Measurements from ENCODE around the gene FLCN. TPM values are rescaled to one million over a fixed set of nuclear protein-coding genes. Genes with fewer than 3 reads are reported as not detected.

The FLCN gene
- polyA plus RNA-seq, 1 donor, result 116 TPM

DNA sequence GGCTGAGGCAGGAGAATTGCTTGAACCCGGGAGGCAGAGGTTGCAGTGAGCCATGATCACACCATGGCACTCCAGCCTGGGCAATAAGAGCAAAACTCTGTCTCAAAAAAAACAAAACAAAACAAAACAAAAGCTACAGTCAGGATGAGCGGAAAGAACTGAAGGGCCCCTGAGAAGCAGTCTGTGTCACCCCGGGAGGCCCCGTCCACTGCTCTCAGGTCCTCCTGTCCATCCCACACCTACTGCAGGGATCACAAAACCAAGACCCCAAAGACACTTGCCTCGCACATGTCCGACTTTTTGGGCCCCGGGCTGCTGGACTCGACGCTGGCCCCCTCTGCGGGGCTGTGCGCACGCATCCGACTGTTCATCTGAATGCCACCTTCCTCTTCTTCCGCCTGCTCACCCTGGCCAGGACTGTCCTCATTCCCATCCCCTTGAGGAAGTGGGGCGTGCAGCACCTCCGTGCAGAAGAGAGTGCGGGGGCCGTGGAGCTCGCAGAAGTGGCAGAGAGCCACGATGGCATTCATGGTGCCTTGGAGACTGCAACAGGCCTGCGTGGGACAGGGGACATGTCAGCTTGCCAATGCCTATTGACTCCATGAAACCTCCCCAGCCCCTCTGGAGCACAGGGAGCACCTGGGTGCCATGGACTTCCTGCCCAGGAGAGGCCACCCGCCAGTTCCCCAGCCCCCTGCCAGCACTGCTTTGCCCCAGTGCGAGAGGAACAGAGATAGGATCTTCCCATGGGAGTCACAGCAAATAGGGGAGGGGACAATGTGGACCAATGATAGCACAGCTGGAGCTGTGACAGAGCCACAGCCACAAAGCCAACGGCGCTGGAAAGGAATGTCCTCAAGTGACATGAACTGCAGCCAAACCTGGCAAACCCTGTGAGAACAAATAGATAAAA is 9.1 kb downstream of the FLCN start:
- H3K9me3 ChIP-seq (ENCODE audit: control insufficient read depth, low read depth, low read length), result no peaks in the 10 kb centered on the region
- no peaks in the 10 kb centered on the region for H3K27me3 ChIP-seq (ENCODE audit: control insufficient read depth, insufficient read depth, low read length)
- no CpG with 5 or more reads among the region's 25 CpGs for WGBS (ENCODE audit: insufficient coverage, low lambda C conversion rate)
- H3K27ac ChIP-seq (ENCODE audit: low read length), result no peak overlapping the region
- H3K36me3 ChIP-seq (ENCODE audit: control insufficient read depth, insufficient read depth, low read length), result peaks cover 96% of the 10 kb centered on the region
- no peak for DNase-seq
- H3K4me1 ChIP-seq (ENCODE audit: control insufficient read depth, insufficient read depth, low read length), result peaks cover 15% of the 10 kb centered on the region
- H3K4me3 ChIP-seq (ENCODE audit: low read length), result no peak overlapping the region

DNA sequence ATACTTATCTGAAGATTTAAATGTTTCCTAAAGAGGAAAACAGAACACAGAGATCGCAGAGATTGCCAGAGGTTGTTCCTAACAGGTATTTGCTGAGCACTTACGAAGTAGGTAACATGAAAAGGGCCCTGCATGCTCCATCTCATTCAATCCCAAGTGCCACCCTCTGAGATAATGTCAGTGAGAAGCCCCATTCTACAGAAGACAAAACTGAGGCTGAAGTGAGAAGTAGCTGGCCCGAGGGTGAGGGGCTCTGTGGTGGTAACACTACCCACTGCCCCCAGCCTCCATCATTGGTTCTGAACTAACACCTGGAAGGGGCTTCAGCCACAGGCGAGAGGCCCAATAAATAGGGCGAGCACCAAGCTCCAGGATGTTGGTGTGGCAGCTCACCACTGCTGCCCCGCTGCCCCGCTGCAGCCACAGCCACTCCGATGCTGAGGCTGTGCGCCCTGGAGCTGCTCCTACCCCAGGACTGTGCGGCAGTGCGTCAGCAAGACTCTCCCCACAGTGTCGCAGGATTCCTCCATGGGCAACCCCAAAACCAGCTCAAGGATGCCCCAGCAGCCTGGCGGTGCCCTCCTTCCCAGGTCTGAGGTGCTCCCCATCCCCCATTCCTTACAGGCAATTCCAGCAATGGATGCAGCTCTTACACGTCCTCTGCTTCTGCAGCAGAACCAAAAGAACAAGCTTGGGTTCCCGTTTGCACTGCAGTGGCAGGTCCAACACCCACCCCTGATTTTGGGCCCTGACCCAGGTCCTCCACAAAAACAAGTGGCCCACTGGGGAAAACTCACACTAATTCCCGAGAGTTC is 10.3 kb downstream of the FLCN start:
- Histone ChIP-seq H3K27me3 (ENCODE audit: control insufficient read depth, insufficient read depth, low read length) (no peaks in the 10 kb centered on the region), H3K9me3 (ENCODE audit: control insufficient read depth, low read depth, low read length) (no peaks in the 10 kb centered on the region), H3K4me1 (ENCODE audit: control insufficient read depth, insufficient read depth, low read length) (peaks cover 3% of the 10 kb centered on the region), H3K27ac (ENCODE audit: low read length) (no peak overlapping the region), H3K36me3 (ENCODE audit: control insufficient read depth, insufficient read depth, low read length) (peaks cover 96% of the 10 kb centered on the region), H3K4me3 (ENCODE audit: low read length) (no peak overlapping the region)
- no peak for DNase-seq
- no CpG with 5 or more reads among the region's 16 CpGs for WGBS (ENCODE audit: insufficient coverage, low lambda C conversion rate)

DNA sequence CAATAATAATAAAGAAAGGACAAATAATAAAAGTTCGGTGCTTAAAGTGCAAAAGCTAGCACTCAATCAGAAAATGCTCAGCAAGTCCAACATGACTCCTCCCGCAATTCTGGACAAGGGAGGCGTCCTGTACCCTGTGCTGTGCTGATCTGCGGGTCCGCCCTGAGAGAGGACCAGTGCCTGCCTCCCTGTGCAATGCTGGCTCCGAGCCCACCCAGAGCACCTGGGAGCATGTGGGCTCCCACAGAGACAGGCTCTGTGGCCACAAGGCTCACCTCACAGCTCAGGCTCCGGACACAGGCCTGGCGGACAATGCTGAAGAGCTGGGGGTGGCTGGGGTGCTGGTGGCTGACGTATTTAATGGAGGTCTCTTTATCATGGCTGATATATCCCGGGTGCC is 11.1 kb downstream of the FLCN start:
- H3K36me3 ChIP-seq (ENCODE audit: control insufficient read depth, insufficient read depth, low read length), result peaks cover 96% of the 10 kb centered on the region
- H3K9me3 ChIP-seq (ENCODE audit: control insufficient read depth, low read depth, low read length), result no peaks in the 10 kb centered on the region
- no peaks in the 10 kb centered on the region for H3K27me3 ChIP-seq (ENCODE audit: control insufficient read depth, insufficient read depth, low read length)
- H3K4me3 ChIP-seq (ENCODE audit: low read length), result no peak overlapping the region
- 100% methylated on average over 2 of the region's 10 CpGs for WGBS (ENCODE audit: insufficient coverage, low lambda C conversion rate)
- no peaks in the 10 kb centered on the region for H3K4me1 ChIP-seq (ENCODE audit: control insufficient read depth, insufficient read depth, low read length)
- H3K27ac ChIP-seq (ENCODE audit: low read length), result no peak overlapping the region
- DNase-seq, result no peak

DNA sequence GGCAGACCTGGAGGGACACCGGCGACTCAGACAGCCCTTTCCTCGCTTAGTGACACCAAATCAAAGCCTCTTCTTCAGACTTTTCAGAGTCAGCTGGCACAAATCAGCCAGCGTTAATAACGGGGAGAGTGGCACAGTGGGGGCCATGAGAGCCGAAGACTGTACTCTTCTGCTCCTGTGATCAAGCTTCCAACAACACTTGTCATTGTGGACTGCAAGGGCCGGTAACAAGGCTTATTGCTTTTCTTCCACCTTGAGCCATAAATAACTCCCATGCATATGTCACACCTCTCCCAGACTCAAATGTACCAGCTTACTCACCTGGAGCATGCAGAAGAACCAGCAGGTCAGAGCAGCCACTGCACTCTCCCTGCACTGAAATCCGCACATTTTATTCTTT is 12.8 kb downstream of the FLCN start:
- H3K27me3 ChIP-seq (ENCODE audit: control insufficient read depth, insufficient read depth, low read length), result no peaks in the 10 kb centered on the region
- WGBS (ENCODE audit: insufficient coverage, low lambda C conversion rate), result 83% methylated on average over 1 of the region's 8 CpGs
- H3K36me3 ChIP-seq (ENCODE audit: control insufficient read depth, insufficient read depth, low read length), result peaks cover 93% of the 10 kb centered on the region

DNA sequence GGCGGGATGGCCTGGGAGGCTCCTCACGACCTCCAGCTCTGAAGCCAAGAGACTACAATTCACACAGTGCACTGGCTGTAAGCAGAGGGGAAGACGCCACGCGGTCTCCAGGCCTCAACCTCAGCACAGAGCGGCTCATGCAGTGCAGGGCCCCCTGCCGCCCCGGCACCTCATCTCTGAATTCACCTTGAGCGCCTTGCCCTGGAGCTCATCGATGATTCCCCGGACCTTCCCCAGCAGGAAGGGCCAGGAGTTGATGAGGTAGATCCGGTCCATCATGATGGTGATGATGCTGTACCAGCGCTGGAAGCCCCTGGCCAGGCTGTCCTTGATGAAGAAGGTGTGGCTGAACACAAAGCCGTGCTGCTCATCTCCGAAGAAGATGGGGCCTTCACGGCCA is 13.2 kb downstream of the FLCN start:
- Histone ChIP-seq H3K27me3 (ENCODE audit: control insufficient read depth, insufficient read depth, low read length) (no peaks in the 10 kb centered on the region), H3K4me1 (ENCODE audit: control insufficient read depth, insufficient read depth, low read length) (no peaks in the 10 kb centered on the region), H3K36me3 (ENCODE audit: control insufficient read depth, insufficient read depth, low read length) (peaks cover 93% of the 10 kb centered on the region), H3K9me3 (ENCODE audit: control insufficient read depth, low read depth, low read length) (no peaks in the 10 kb centered on the region), H3K4me3 (ENCODE audit: low read length) (no peak overlapping the region), H3K27ac (ENCODE audit: low read length) (no peak overlapping the region)
- no CpG with 5 or more reads among the region's 16 CpGs for WGBS (ENCODE audit: insufficient coverage, low lambda C conversion rate)
- DNase-seq, result no peak

More for the DNA sequence above, 12.8 kb downstream of the FLCN start:
- Histone ChIP-seq H3K27ac (ENCODE audit: low read length) (no peak overlapping the region), H3K9me3 (ENCODE audit: control insufficient read depth, low read depth, low read length) (no peaks in the 10 kb centered on the region), H3K4me1 (ENCODE audit: control insufficient read depth, insufficient read depth, low read length) (no peaks in the 10 kb centered on the region), H3K4me3 (ENCODE audit: low read length) (no peak overlapping the region)
- no peak for DNase-seq

DNA sequence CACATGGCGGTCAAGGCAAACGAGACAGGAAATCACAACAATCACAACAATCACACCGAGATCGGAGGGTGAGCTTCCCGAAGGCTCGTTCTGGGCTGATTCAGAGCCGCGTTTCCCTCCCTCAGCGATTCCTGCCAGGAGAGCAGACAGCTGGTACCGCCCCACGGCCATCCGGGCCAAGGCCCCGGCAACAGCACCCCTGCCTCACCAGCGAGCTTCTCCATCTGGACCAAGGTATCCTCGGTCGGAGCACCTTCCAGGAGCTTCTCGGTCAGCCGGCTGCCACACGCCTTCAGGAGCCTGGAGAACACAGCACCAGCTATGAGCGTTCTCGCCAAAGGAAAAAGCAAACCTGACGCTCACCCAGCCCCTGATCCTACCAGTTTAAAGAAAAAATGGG is 15.6 kb downstream of the FLCN start:
- H3K4me1 ChIP-seq (ENCODE audit: control insufficient read depth, insufficient read depth, low read length), result no peaks in the 10 kb centered on the region
- WGBS (ENCODE audit: insufficient coverage, low lambda C conversion rate), result no CpG with 5 or more reads among the region's 22 CpGs
- H3K27ac ChIP-seq (ENCODE audit: low read length), result no peak overlapping the region
- peaks cover 93% of the 10 kb centered on the region for H3K36me3 ChIP-seq (ENCODE audit: control insufficient read depth, insufficient read depth, low read length)
- no peaks in the 10 kb centered on the region for H3K27me3 ChIP-seq (ENCODE audit: control insufficient read depth, insufficient read depth, low read length)
- no peaks in the 10 kb centered on the region for H3K9me3 ChIP-seq (ENCODE audit: control insufficient read depth, low read depth, low read length)
- H3K4me3 ChIP-seq (ENCODE audit: low read length), result no peak overlapping the region
- no peak for DNase-seq

DNA sequence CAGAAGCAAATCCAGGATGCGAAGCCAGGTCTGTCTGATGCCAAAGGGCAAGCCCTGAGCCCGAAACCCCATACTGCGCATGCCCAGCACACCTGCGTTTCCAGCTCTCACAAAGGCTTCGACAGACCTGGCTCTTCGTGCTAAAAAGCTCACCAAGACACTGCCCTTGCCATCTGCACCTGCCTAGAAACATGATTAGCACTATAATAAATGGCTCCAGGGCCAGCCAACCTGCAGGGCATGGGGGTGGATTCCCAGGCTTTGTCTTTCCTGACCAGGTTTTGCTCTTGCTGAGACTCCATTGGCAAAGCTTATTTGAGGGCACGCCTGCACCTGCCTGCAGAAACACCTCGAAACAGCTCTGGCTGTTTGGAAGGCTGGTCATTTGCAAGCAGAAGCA is 16.4 kb downstream of the FLCN start:
- H3K9me3 ChIP-seq (ENCODE audit: control insufficient read depth, low read depth, low read length), result no peaks in the 10 kb centered on the region
- no peak overlapping the region for H3K27ac ChIP-seq (ENCODE audit: low read length)
- H3K36me3 ChIP-seq (ENCODE audit: control insufficient read depth, insufficient read depth, low read length), result peaks cover 93% of the 10 kb centered on the region
- 100% methylated on average over 1 of the region's 8 CpGs for WGBS (ENCODE audit: insufficient coverage, low lambda C conversion rate)
- H3K27me3 ChIP-seq (ENCODE audit: control insufficient read depth, insufficient read depth, low read length), result no peaks in the 10 kb centered on the region
- no peak for DNase-seq
- no peaks in the 10 kb centered on the region for H3K4me1 ChIP-seq (ENCODE audit: control insufficient read depth, insufficient read depth, low read length)
- H3K4me3 ChIP-seq (ENCODE audit: low read length), result no peak overlapping the region

DNA sequence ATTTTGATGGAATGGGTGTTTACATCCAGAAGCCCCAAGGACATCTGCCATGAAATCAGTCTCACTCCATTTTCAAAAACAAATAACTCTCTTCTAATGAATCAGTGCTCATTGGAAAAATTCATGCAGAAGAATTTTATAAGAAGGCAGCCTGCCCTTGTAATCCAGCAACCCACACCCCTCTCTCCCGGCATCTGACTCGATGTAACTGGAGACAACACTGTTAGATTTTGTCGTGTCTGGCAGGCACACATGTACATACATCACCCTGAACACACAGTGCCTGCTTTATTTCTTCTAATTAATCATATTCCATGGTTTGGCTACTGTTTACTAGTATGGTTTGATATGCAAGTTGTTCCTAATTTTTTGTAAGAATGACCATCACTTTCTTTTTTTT is 19.0 kb downstream of the FLCN start:
- H3K36me3 ChIP-seq (ENCODE audit: control insufficient read depth, insufficient read depth, low read length), result peaks cover 90% of the 10 kb centered on the region

DNA sequence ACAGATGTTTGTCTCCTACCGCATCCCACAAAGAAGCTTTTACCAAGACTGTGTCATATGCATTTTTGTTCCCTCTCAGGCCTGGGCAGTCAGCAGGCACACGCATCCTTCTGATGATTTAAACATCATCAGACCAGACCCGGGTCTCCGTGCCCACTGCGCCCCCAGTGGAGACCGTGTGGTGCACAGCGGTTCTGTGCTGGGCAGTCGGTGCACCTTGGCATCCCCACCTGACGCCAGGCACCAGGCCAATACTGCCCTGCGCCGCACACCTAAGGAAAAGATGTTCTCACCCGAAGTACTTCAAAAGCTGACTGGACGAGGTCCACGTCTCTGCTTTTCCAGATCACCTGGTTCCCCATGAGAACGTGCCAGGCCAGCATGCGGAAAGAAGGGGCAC is 20.2 kb downstream of the FLCN start:
- Histone ChIP-seq H3K4me3 (ENCODE audit: low read length) (no peak overlapping the region), H3K27ac (ENCODE audit: low read length) (no peak overlapping the region), H3K27me3 (ENCODE audit: control insufficient read depth, insufficient read depth, low read length) (no peaks in the 10 kb centered on the region), H3K4me1 (ENCODE audit: control insufficient read depth, insufficient read depth, low read length) (no peaks in the 10 kb centered on the region), H3K36me3 (ENCODE audit: control insufficient read depth, insufficient read depth, low read length) (peaks cover 84% of the 10 kb centered on the region), H3K9me3 (ENCODE audit: control insufficient read depth, low read depth, low read length) (no peaks in the 10 kb centered on the region)
- no peak for DNase-seq
- WGBS (ENCODE audit: insufficient coverage, low lambda C conversion rate), result no CpG with 5 or more reads among the region's 16 CpGs

More for the DNA sequence above, 19.0 kb downstream of the FLCN start:
- Histone ChIP-seq H3K4me3 (ENCODE audit: low read length) (no peak overlapping the region), H3K27me3 (ENCODE audit: control insufficient read depth, insufficient read depth, low read length) (no peaks in the 10 kb centered on the region), H3K27ac (ENCODE audit: low read length) (no peak overlapping the region), H3K9me3 (ENCODE audit: control insufficient read depth, low read depth, low read length) (no peaks in the 10 kb centered on the region), H3K4me1 (ENCODE audit: control insufficient read depth, insufficient read depth, low read length) (no peaks in the 10 kb centered on the region)
- WGBS (ENCODE audit: insufficient coverage, low lambda C conversion rate), result no CpG with 5 or more reads among the region's 3 CpGs
- no peak for DNase-seq

DNA sequence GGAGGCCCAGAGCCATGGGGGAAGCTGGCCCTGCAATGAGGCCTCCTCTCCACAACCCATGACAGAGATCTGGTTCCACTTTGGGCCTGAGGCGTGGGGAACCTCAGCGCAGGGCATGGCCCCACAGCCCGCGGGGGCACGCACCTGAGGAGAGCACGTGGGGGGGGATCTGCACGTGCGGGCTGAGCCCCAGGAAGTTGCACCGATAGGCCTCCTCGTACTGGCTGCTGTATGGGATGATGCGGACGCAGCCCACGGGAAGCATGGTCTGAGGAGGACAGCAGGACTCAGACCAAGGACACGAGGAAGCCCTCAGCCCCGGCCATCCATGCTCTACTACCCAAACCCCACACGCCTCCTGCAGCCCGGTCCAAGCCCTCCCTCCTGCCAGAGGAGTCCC is 20.7 kb downstream of the FLCN start:
- no peak for DNase-seq
- no CpG with 5 or more reads among the region's 17 CpGs for WGBS (ENCODE audit: insufficient coverage, low lambda C conversion rate)
- no peaks in the 10 kb centered on the region for H3K4me1 ChIP-seq (ENCODE audit: control insufficient read depth, insufficient read depth, low read length)
- peaks cover 83% of the 10 kb centered on the region for H3K36me3 ChIP-seq (ENCODE audit: control insufficient read depth, insufficient read depth, low read length)
- no peaks in the 10 kb centered on the region for H3K9me3 ChIP-seq (ENCODE audit: control insufficient read depth, low read depth, low read length)
- H3K27me3 ChIP-seq (ENCODE audit: control insufficient read depth, insufficient read depth, low read length), result no peaks in the 10 kb centered on the region
- no peak overlapping the region for H3K4me3 ChIP-seq (ENCODE audit: low read length)
- H3K27ac ChIP-seq (ENCODE audit: low read length), result no peak overlapping the region
